Activated B cell treated with CpG ODN at 0.5 μM for 24 hours (primary cell): ENCODE data around the gene JARID2. TPM values are rescaled to one million over a fixed set of nuclear protein-coding genes. Genes with fewer than 3 reads are reported as not detected.

Source experiments
- ATAC-seq: fragments of 200-7000 bp; cut with Tn5 transposase; one replicate; pipeline ENCODE4 v1.10.0; 2021; ENCODE audit warnings: low read depth, mild to moderate bottlenecking, moderate library complexity
- CTCF ChIA-PET: fragments of 350-600 bp; sonication (Branson Sonifier 250); formaldehyde crosslinking; loops from one replicate; lab custom pipeline; 2021; ENCODE audit warnings: antibody characterized with exemption; lab: Charles Lee
- POLR2A ChIA-PET: fragments of 350-600 bp; sonication (Branson Sonifier 250); formaldehyde crosslinking; loops from one replicate; lab custom pipeline; 2021; ENCODE audit warnings: antibody characterized with exemption; lab: Charles Lee
- DNase-seq: peaks from one replicate; pipeline ENCODE4 v3.0.0; 2022
- H3K27ac Mint-ChIP-seq: one replicate; pipeline ENCODE4 v1.8.0; 2020; ENCODE audit warnings: mixed read lengths
- H3K27me3 Mint-ChIP-seq: one replicate; pipeline ENCODE4 v1.8.0; 2021; ENCODE audit warnings: mixed read lengths
- H3K36me3 Mint-ChIP-seq: one replicate; pipeline ENCODE4 v1.8.0; 2021; ENCODE audit warnings: low read depth, mixed read lengths
- H3K4me1 Mint-ChIP-seq: one replicate; pipeline ENCODE4 v1.8.0; 2021; ENCODE audit warnings: mixed read lengths
- H3K4me3 Mint-ChIP-seq: one replicate; pipeline ENCODE4 v1.8.0; 2020; ENCODE audit warnings: mild to moderate bottlenecking, mixed read lengths
- H3K9me3 Mint-ChIP-seq: one replicate; pipeline ENCODE4 v1.8.0; 2020; ENCODE audit warnings: mixed read lengths
- CTCF ChIP-seq: fragments of 200-600 bp; IDR thresholded peaks from one replicate; pipeline ENCODE4 v1.8.0; 2022; ENCODE audit warnings: antibody characterized with exemption, mild to moderate bottlenecking
- intact Hi-C: fragments of 100-400 bp; cut with micrococcal nuclease; formaldehyde crosslinking; loops from one replicate; pipeline ENCODE4 v1.15.1; 2024
- total RNA-seq: library from RNA; stranded (reverse); gene quantifications from 2 replicates; pipeline ENCODE4 v1.2.3, GENCODE V29; 2022

The JARID2 gene
- total RNA-seq, 1 donor from 2014 or later = 28.5 TPM

GRCh38 chr6:15522026-15522425 lies 276.2 kb downstream of the JARID2 start:
- Mint-ChIP-seq H3K27ac (peak overlapping the region; percentile 66), H3K36me3 (peaks cover 95% of the 10 kb centered on the region)

GRCh38 chr6:15522427-15522826 lies 276.6 kb downstream of the JARID2 start:
- Mint-ChIP-seq H3K4me1 (peaks cover 21% of the 10 kb centered on the region), H3K27me3 (no peaks in the 10 kb centered on the region), H3K27ac (peak overlapping the region; percentile 66), H3K36me3 (peaks cover 94% of the 10 kb centered on the region), H3K4me3 (no peak overlapping the region), H3K9me3 (no peaks in the 10 kb centered on the region)
- DNase-seq = no peak
- CTCF ChIA-PET = no interaction called here
- intact Hi-C loops = no loop called here
- POLR2A ChIA-PET = no interaction called here
- no peak for TF ChIP-seq CTCF
- peak; percentile 14 for ATAC-seq

More at GRCh38 chr6:15522026-15522425, 276.2 kb downstream of the JARID2 start:
- ChIA-PET CTCF (no interaction called here), POLR2A (no interaction called here)
- intact Hi-C loops = no loop called here
- no peak for ATAC-seq
- DNase-seq = no peak
- no peak for TF ChIP-seq CTCF
- H3K27me3 Mint-ChIP-seq = no peaks in the 10 kb centered on the region
- H3K4me3 Mint-ChIP-seq = no peak overlapping the region
- no peaks in the 10 kb centered on the region for H3K9me3 Mint-ChIP-seq
- H3K4me1 Mint-ChIP-seq = peaks cover 21% of the 10 kb centered on the region

- peaks cover 94% of the 10 kb centered on the region for H3K36me3 Mint-ChIP-seq
- H3K4me3 Mint-ChIP-seq = no peak overlapping the region
- no peaks in the 10 kb centered on the region for H3K27me3 Mint-ChIP-seq
- intact Hi-C loops = no loop called here
- TF ChIP-seq CTCF = no peak
- DNase-seq = no peak
- H3K9me3 Mint-ChIP-seq = no peaks in the 10 kb centered on the region
- peak overlapping the region; percentile 66 for H3K27ac Mint-ChIP-seq
- POLR2A ChIA-PET = no interaction called here
- CTCF ChIA-PET = no interaction called here
- H3K4me1 Mint-ChIP-seq = peaks cover 21% of the 10 kb centered on the region
- ATAC-seq = no peak
Measured at GRCh38 chr6:15522856-15523529, 277.1 kb downstream of the JARID2 start.

- no peak for DNase-seq
- no peak overlapping the region for H3K27ac Mint-ChIP-seq
Measured at GRCh38 chr6:15523679-15524630, 278.1 kb downstream of the JARID2 start.

More at GRCh38 chr6:15523679-15524630, 278.1 kb downstream of the JARID2 start:
- H3K4me3 Mint-ChIP-seq = no peak overlapping the region
- ATAC-seq = no peak
- peaks cover 92% of the 10 kb centered on the region for H3K36me3 Mint-ChIP-seq
- H3K4me1 Mint-ChIP-seq = peaks cover 21% of the 10 kb centered on the region
- no peaks in the 10 kb centered on the region for H3K9me3 Mint-ChIP-seq
- ChIA-PET POLR2A (no interaction called here), CTCF (interaction anchor here (1.3 kb wide), 1 partner anchor 100 kb away, joined by 3 read pairs; no protein-coding TSS in a partner anchor)
- intact Hi-C loops = no loop called here
- no peak for TF ChIP-seq CTCF
- H3K27me3 Mint-ChIP-seq = no peaks in the 10 kb centered on the region
